OCI-LY1 (cell line): ENCODE results near the gene OPN3.

ENCODE experiments used
- H2AFZ ChIP-seq: fragments of 200-600 bp; sonication (generic), shearing (Covaris generic); 2 replicates; pipeline ENCODE4 v1.6.0; 2014; ENCODE audit warnings: antibody characterized with exemption, mild to moderate bottlenecking, low read length
- H3F3A ChIP-seq: fragments of 200-600 bp; sonication (generic), shearing (Covaris generic); 2 replicates; pipeline ENCODE4 v1.6.0; 2014; ENCODE audit warnings: mild to moderate bottlenecking, antibody characterized with exemption, low read length, moderate library complexity; ENCODE audit not compliant: insufficient read depth
- H3K27ac ChIP-seq: fragments of 200-600 bp; sonication (generic); 2 replicates; pipeline ENCODE4 v1.5.1; 2014; ENCODE audit warnings: low read length, mixed run types, mild to moderate bottlenecking, low read depth; ENCODE audit not compliant: poor library complexity, severe bottlenecking
- H3K27me3 ChIP-seq: fragments of 200-600 bp; sonication (generic); 2 replicates; pipeline ENCODE4 v1.6.0; 2014; ENCODE audit warnings: antibody characterized with exemption, mild to moderate bottlenecking, low read length, moderate library complexity; ENCODE audit not compliant: insufficient read depth
- H3K36me3 ChIP-seq: fragments of 200-600 bp; sonication (generic); 2 replicates; pipeline ENCODE4 v1.6.1; 2014; ENCODE audit warnings: mild to moderate bottlenecking, antibody characterized with exemption, low read length, moderate library complexity, mixed read lengths; ENCODE audit not compliant: insufficient read depth
- H3K4me1 ChIP-seq: fragments of 200-600 bp; sonication (generic); 2 replicates; pipeline ENCODE4 v1.5.1; 2014; ENCODE audit warnings: mild to moderate bottlenecking, low read length, moderate library complexity; ENCODE audit not compliant: insufficient read depth, severe bottlenecking
- H3K4me2 ChIP-seq: fragments of 200-600 bp; sonication (generic), shearing (Covaris generic); 2 replicates; pipeline ENCODE4 v1.6.1; 2014; ENCODE audit warnings: low read length
- H3K4me3 ChIP-seq: fragments of 200-600 bp; sonication (generic); 2 replicates; pipeline ENCODE4 v1.5.1; 2014; ENCODE audit warnings: low read length, low read depth, mild to moderate bottlenecking, mixed read lengths; ENCODE audit not compliant: poor library complexity, severe bottlenecking
- H3K79me2 ChIP-seq: fragments of 200-600 bp; shearing (Covaris generic); 2 replicates; pipeline ENCODE4 v1.6.1; 2016; ENCODE audit warnings: mixed run types, low read length, mixed read lengths; ENCODE audit not compliant: insufficient read depth
- H3K9ac ChIP-seq: fragments of 200-600 bp; sonication (generic), shearing (Covaris generic); 2 replicates; pipeline ENCODE4 v1.6.1; 2014; ENCODE audit warnings: mild to moderate bottlenecking, low read length, mixed read lengths
- H3K9me2 ChIP-seq: fragments of 200-600 bp; sonication (generic), shearing (Covaris generic); 2 replicates; pipeline ENCODE4 v1.6.1; 2014; ENCODE audit warnings: low read depth, mild to moderate bottlenecking, low read length, mixed read lengths
- H3K9me3 ChIP-seq: fragments of 200-600 bp; shearing (Covaris generic); 2 replicates; pipeline ENCODE4 v1.6.1; 2014; ENCODE audit warnings: low read length, mixed read lengths
- H4K20me1 ChIP-seq: fragments of 200-600 bp; sonication (generic), shearing (Covaris generic); 2 replicates; pipeline ENCODE4 v1.6.0; 2016; ENCODE audit warnings: mild to moderate bottlenecking, low read length; ENCODE audit not compliant: insufficient read depth
- EZH2 ChIP-seq: fragments of 200-600 bp; sonication (generic), shearing (Covaris generic); IDR thresholded peaks from 2 replicates; pipeline ENCODE4 v1.8.0; 2017; ENCODE audit warnings: borderline replicate concordance, mixed run types, mild to moderate bottlenecking, antibody characterized with exemption, low read length, moderate library complexity, mixed read lengths
- TF ChIP-seq, protein P1 (sequence below): fragments of 200-600 bp; sonication (generic), shearing (Covaris generic); IDR thresholded peaks from 2 replicates; pipeline ENCODE4 v1.5.1; 2017; ENCODE audit warnings: mild to moderate bottlenecking, antibody characterized with exemption, low read length, moderate library complexity, mixed read lengths

Gene OPN3

DNA sequence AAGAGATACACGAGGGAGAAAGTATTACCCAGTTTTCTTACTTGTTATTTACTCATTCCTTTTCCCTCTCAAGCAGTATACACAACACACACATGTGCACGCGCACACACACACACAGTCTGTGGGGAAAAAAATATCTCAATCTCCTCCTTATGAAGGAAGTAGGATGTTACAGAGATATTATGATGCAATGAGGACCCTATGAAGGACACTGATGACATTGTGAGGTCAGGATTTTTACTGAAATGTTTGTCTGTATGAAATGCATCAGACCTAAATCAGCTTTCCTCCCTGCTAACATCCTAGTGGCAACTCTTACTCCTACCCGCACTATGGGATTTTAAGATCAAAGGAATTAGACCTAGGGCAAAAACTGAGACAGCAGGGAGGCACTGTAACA is 11.8 kb upstream of the OPN3 start, which contains the start of gene WDR64:
WDR64 (plus strand) TSS at position 270 of the 400 bp plus-strand sequence. CDS start 204 bp downstream, outside the sequence.
- H3K27ac ChIP-seq: no peak within 1 kb of the TSS
- no peaks in the 10 kb centered on the region for H3K79me2 ChIP-seq
- H3K27me3 ChIP-seq: no peaks in the 10 kb centered on the region
- no peaks in the 10 kb centered on the region for H3K36me3 ChIP-seq
- H2AFZ ChIP-seq: no peak within 1 kb of the TSS
- no peak for TF ChIP-seq EZH2
- TF ChIP-seq, protein P1, sequence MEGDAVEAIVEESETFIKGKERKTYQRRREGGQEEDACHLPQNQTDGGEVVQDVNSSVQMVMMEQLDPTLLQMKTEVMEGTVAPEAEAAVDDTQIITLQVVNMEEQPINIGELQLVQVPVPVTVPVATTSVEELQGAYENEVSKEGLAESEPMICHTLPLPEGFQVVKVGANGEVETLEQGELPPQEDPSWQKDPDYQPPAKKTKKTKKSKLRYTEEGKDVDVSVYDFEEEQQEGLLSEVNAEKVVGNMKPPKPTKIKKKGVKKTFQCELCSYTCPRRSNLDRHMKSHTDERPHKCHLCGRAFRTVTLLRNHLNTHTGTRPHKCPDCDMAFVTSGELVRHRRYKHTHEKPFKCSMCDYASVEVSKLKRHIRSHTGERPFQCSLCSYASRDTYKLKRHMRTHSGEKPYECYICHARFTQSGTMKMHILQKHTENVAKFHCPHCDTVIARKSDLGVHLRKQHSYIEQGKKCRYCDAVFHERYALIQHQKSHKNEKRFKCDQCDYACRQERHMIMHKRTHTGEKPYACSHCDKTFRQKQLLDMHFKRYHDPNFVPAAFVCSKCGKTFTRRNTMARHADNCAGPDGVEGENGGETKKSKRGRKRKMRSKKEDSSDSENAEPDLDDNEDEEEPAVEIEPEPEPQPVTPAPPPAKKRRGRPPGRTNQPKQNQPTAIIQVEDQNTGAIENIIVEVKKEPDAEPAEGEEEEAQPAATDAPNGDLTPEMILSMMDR: no peak
- no peaks in the 10 kb centered on the region for H3K9me2 ChIP-seq
- no peaks in the 10 kb centered on the region for H4K20me1 ChIP-seq
- H3F3A ChIP-seq: no peaks in the 10 kb centered on the region
- no peaks in the 10 kb centered on the region for H3K9me3 ChIP-seq
- no peak within 1 kb of the TSS for H3K4me3 ChIP-seq
- H3K9ac ChIP-seq: no peak within 1 kb of the TSS
- no peaks in the 10 kb centered on the region for H3K4me1 ChIP-seq
- H3K4me2 ChIP-seq: no peak within 1 kb of the TSS

DNA sequence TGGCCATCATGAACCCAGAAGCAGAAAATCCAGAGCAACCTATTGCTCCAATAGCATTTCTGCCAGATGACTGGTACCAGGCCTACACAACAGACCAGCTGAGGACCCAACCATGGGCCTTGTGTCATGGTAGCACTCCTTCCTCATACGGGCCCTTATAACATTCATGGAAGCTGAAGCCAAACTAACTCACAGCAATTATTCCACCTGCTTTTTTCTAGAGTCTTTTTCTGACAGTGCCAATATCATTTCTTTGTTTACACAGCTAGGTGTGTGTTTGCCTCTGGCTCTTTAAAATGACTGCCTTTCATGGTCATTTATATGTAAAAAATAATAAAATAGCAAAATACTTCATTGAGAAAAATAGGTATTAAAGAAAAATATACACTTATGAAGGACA is 8.0 kb upstream of the OPN3 start:
- H3K27ac ChIP-seq: no peak overlapping the region
- H3K9me2 ChIP-seq: no peaks in the 10 kb centered on the region
- no peak for TF ChIP-seq EZH2
- TF ChIP-seq, protein P1: no peak
- H3K27me3 ChIP-seq: no peaks in the 10 kb centered on the region
- no peaks in the 10 kb centered on the region for H3K36me3 ChIP-seq
- H3K4me2 ChIP-seq: no peak overlapping the region
- no peaks in the 10 kb centered on the region for H4K20me1 ChIP-seq
- no peak overlapping the region for H2AFZ ChIP-seq
- no peaks in the 10 kb centered on the region for H3K4me1 ChIP-seq
- H3K79me2 ChIP-seq: no peaks in the 10 kb centered on the region
- no peak overlapping the region for H3K9ac ChIP-seq
- H3K4me3 ChIP-seq: no peak overlapping the region
- no peaks in the 10 kb centered on the region for H3K9me3 ChIP-seq
- H3F3A ChIP-seq: no peaks in the 10 kb centered on the region

DNA sequence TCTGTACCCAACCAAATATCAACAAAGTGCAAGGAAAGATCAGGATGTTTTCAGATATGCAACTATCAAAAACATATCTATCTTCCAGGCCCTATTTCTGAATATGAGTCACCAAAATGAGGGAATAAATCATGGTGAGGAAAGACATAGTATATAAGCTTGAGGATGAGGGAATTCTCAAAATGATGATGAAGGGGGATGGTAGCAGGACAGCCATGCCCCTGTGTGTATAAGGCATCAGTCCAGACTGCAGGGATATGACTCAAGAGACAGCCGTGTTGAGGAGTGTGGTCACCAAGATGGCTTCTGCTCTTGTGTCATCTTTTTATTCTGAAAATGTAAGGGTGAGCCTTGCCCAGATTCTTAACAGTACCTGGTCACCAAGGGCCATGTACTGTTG is 7.5 kb upstream of the OPN3 start:
- Histone ChIP-seq H3K4me2 (no peak overlapping the region), H2AFZ (no peak overlapping the region)

More for the DNA sequence above, 7.5 kb upstream of the OPN3 start:
- H3K79me2 ChIP-seq: no peaks in the 10 kb centered on the region
- H3K4me1 ChIP-seq: no peaks in the 10 kb centered on the region
- H3K27ac ChIP-seq: no peak overlapping the region
- H3F3A ChIP-seq: no peaks in the 10 kb centered on the region
- H3K9ac ChIP-seq: no peak overlapping the region
- H3K9me2 ChIP-seq: no peaks in the 10 kb centered on the region
- no peaks in the 10 kb centered on the region for H3K36me3 ChIP-seq
- no peak overlapping the region for H3K4me3 ChIP-seq
- H4K20me1 ChIP-seq: no peaks in the 10 kb centered on the region
- TF ChIP-seq, protein P1: no peak
- no peak for TF ChIP-seq EZH2
- no peaks in the 10 kb centered on the region for H3K9me3 ChIP-seq
- no peaks in the 10 kb centered on the region for H3K27me3 ChIP-seq
